IPS-NIHi7 (cell line): ENCODE data around the gene ZG16B.

Experiments used
- DNase-seq: peaks from one replicate; pipeline ENCODE4 v3.0.0; 2012; ENCODE audit warnings: mixed read lengths; ENCODE audit errors: extremely low spot score

The ZG16B gene

GRCh38 chr16:2825049-2825742 is 4.9 kb upstream of the ZG16B start:
- DNase-seq, result no peak

GRCh38 chr16:2825906-2826305 is 4.2 kb upstream of the ZG16B start:
- DNase-seq, result no peak

- DNase-seq, result no peak
These were observed 3.3 kb upstream of the ZG16B start for GRCh38 chr16:2826591-2827373.

GRCh38 chr16:2827374-2827791 is 2.7 kb upstream of the ZG16B start:
- no peak for DNase-seq

GRCh38 chr16:2827831-2828520 is 2.1 kb upstream of the ZG16B start:
- peak; percentile 50 for DNase-seq

GRCh38 chr16:2828521-2828840 is 1.6 kb upstream of the ZG16B start:
- DNase-seq, result no peak

- no peak for DNase-seq
These were observed 1.1 kb upstream of the ZG16B start for GRCh38 chr16:2828876-2829430.

- DNase-seq, result no peak
These were observed 222 bp downstream of the ZG16B start for GRCh38 chr16:2830355-2830695.

- no peak for DNase-seq
These were observed 1.1 kb downstream of the ZG16B start for GRCh38 chr16:2831203-2831602.

- DNase-seq, result no peak
These were observed 3.7 kb downstream of the ZG16B start for GRCh38 chr16:2833776-2834175.

- no peak for DNase-seq
These were observed 4.9 kb downstream of the ZG16B start for GRCh38 chr16:2834968-2835367.

GRCh38 chr16:2835638-2836493 is 5.8 kb downstream of the ZG16B start:
- DNase-seq, result peak; percentile 68

- DNase-seq, result no peak
These were observed 6.8 kb downstream of the ZG16B start for GRCh38 chr16:2836646-2837508.

GRCh38 chr16:2838928-2839327 is 8.8 kb downstream of the ZG16B start:
- peak; percentile 91 for DNase-seq

- DNase-seq, result no peak
These were observed 9.7 kb downstream of the ZG16B start for GRCh38 chr16:2839650-2840450.

GRCh38 chr16:2840914-2841313 is 10.8 kb downstream of the ZG16B start:
- DNase-seq, result no peak

GRCh38 chr16:2841606-2842339 is 11.7 kb downstream of the ZG16B start:
- no peak for DNase-seq

- DNase-seq, result peak; percentile 84
These were observed 12.4 kb downstream of the ZG16B start for GRCh38 chr16:2842340-2843000.

- DNase-seq, result no peak
These were observed 13.4 kb downstream of the ZG16B start for GRCh38 chr16:2843526-2843925.
